ENCODE measurements around the gene GAPDHS.

GAPDHS gene

DNA sequence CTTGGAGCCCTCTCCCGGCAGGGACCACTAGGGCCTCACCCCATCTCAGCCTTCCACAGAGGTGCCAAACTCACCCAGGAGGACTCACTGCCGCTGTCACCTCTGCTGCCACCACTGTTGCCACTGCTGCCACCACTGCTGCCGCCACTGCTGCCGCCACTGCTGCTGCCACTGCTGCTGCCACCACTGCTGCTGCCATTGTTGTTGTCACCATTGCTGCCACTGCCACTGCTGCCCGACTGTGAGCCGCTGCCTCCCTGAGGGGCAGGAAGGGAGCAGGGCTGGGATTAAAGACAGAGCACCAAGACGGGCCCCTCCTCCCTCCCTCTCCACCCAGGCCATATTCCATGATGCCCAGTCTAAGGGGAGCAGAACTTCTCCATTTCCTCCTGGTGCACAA, 21.9 kb upstream of the GAPDHS start:
- DNase-seq = no peak

DNA sequence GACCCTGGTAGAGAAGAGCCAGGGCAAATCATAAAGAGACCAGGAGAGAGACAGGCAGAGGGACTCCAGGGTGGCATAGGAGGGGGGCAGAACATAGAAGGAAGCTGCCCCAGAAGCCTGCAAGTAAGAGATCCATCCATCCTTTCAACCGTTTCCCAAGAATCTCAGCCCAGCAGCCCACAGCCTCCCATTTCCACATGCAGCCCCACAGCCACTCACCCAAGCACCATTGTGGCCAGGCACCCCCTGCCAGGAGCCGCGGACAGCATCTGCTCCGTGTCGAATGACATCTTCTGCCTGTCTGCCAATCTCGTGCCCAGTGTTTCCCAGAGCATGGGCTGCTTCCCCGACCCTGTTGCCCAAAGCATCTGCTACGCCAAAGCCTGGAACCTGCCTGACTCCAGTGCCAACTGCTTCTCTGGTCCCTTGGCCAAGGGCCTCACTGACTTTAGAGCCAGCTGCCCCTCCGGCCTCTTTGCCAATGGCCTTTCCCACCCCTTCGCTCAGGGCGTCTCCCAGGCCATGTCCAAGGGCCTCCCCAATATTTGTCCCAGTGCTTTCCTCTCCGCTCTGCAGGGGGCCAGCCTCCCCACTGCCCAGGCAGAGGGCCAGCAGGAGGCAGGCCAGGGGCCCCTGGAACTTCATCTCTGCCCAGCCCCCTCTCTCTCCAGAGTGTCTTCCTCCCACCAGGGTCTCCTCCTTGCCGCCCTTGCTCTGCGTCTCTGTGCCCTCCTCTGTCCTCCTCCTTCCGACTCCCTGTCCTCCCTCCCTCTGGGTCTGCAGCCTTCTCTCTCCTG, 20.2 kb upstream of the GAPDHS start:
- no peak for DNase-seq

DNA sequence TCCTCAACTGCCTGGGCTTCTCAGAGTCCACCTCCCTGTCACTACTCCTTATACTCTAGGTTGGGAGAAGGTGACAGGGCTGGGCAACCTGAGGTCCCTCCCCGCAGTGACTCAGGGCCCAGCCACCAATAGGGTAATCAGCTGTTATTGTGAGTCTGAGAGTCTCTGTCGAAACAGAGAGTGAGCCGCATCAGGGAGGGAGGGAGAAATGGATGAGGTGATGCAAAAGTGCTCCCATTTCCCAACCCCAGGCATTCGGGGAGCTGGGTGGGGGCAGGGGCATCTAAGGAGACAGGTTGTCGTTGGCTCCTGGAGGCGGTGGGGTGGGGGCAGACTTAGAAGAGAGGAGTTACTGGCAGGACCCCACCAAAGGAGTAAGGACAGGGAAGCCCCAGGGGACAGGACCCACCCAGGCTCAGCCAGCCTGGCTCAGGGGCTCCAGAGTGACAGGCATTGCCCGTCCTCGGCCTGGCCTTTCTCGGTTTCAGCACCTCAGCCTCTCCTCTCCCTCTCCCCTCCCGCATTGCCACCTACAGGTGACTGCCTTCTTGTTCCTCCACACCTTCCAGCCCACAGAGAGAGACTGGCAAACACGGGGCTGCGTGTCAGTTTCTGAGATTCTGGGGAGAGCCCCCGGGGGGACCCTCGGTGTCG, 19.5 kb upstream of the GAPDHS start, which contains the start of gene DMKN:
Gene DMKN, minus strand, starts transcription at position 22 of the 654 bp plus-strand sequence. CDS start 174 bp downstream, outside the sequence.
- DNase-seq = no peak

DNA sequence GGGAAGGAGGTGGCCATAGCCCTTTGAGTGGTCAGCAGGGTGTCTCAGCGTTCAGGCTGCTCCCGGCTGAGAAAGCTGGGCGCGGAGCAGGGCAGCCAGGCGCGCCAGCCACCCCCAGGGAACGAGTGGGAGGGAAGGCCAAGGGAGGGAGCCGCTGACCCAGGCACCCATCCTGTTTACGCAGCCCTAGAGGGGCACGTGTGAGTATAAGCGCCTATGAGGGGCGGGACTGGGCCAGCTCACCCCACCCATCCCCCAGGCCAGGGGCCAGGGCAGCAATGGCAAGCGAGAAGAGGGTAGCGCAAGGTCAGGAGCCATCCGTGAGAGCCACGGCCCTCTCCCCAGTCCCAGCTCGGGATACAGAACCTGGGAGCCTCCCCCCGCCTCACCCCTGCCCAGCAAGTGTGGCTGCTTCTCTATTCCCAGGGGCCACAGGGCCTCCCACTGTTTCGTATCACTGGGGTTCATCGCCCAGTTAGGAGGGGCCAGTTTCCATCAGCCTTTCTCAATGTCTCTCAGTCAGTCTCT, 18.9 kb upstream of the GAPDHS start:
- DNase-seq = no peak

DNA sequence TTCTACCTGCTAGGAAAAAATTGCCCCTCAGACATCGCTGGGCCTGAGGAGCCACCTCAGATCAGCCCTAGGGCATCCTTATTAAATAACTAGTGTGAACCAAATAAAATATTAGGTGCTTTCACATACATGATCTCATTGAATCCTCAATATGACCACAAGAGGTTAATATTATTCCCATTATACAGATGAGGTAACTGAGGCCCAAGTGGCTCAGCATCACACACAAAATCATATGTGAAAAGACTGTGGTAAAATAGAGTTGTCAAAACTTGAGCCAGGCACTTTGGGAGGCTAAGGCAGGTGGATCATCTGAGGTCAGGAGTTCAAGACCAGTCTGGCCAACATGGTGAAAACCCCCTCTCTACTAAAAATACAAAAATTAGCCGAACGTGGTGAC, 16.9 kb upstream of the GAPDHS start:
- DNase-seq = no peak

DNA sequence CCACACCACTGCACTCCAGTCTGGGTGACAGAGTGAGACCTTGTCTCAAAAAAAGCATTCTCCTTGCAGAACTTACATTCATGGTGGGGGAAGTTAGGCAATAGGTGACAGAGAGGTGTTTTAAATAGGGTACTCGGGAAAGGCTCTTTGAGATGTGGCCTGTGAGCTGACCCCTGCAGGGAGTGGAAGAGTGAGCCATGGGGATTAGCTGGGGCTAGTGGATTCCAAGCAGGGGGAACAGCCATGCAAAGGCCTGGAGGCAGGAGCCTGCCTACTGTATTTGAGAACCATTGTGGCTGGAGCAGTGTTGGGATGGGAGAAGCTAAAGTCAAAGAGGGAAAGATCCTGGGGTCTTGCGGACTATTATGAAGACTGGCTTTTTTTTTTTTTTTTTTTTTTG, 15.9 kb upstream of the GAPDHS start:
- DNase-seq = no peak

DNA sequence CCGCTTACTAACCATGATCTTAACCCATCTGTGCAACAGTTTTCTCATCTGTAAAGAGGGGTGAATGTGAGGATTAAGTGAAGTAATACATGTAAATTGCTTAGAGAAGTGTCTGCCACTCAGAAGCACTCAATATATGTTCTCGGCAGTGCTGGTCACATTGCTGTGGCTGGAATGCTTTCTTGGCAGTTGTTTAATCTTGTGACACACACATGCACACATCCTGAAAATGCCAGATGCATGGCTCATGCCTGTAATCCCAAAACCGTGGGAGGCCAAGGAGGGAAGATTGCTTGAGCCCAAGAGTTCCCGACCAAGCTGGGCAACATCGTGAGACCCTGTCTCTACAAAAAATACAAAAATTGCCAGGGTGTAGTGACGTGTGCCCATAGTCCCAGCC, 14.9 kb upstream of the GAPDHS start:
- no peak for DNase-seq

DNA sequence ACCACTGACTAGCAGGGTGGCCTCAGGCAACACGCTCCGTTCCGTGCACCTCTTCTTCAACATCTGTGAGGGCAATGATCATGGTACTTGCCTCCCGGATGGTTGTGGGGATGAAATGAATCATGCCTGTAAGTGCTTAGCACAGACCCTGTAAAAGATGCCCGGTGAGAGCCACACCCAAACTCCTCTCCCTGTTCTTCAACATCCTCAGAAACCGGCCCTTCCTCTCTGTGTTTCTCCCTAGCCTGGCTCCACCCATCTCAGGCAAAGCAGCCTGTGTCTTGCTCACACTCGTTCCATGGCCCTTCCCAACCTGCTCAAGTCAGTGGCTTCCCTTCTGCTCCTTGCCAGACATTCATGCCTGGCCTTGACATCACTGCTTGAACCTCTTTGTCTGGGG, 14.0 kb upstream of the GAPDHS start:
- no peak for DNase-seq

DNA sequence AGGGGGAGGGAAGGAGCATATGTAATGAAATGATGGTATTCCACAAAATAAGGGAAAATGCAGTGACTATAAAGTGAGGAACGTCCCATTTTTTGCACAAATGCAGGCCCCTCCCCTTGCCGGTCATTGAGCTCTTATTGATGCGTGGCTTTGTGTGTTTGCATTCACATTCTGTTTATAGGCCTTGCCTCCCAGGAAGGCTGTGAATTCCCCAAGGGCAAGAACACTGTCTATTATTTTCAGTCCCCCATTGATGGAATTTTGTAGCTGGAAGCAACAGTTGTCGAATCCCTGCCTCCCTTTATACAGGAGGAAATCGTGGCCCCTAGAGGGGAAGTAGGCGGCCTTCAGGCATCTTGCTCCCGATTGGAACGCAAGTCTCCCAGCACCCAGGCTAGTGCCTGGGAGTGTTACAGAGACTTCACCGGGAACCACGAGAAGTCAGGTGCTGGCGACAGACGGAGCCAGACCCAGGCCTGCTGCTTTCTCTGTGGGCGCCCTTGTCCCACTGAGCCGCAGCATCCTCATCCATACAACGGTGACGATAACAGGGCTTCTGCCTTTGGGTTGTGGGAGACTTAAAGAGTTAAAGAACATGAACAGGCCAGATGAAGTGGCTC, 12.0 kb upstream of the GAPDHS start:
- DNase-seq = no peak

DNA sequence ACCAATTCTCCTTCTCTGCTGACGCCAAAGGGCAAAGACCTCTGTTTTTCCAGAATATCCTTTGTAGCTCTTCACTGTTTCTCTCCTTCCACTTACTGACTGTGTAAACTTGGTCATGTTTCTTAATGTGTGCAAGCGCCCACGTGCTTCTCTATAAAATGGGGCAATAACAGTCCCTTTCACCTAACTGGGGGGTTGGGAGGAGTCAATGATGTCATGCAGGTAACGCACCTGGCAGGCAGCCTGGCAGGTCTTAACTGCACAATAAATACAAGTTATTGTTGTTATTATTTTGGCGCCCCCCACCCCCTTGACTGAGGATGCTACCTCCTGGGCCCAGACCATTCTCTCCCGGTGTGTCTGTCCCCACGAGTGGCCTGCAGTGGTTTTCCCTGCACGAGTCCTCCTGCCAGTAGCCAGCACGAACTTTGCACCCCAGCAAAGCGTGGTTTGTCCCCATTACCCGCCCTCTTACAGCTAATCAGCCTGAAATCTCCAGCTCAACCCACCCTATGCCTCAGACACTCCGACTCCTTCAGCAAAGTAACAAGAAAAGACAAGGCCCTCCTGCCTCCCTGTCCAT, 10.4 kb upstream of the GAPDHS start:
- DNase-seq = no peak

DNA sequence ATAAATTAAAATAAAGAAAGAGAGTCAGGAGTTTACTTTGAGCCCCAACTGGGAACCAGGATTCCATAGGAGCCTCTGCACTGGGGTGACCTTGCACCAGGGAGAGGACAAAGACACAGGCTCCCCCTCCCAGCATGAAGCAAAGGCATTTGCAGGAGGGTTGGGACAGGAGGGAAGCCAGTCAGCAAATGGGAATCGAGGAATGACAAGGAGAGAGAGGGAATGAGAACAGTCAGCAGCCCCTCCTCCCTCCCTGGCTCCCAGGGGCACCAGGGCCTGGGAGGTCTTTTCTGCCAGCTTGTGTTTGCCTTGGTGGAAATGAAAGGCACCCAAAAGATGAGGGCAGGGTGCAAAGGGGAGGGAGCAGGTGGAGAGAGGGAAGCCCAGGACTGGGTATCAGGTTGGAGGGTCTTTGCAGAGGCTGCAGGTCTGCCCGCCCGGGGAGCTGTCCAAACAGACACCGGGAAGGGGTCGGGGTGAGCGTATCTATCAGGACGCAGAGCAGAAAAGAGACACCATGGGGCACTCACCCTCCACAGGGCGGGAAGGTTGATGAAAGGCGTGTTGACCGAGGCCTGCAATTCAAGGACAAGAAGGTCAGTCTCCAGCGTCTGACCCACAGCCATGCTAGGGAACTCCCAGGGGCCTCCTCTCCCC, 8.9 kb upstream of the GAPDHS start:
- DNase-seq = no peak

DNA sequence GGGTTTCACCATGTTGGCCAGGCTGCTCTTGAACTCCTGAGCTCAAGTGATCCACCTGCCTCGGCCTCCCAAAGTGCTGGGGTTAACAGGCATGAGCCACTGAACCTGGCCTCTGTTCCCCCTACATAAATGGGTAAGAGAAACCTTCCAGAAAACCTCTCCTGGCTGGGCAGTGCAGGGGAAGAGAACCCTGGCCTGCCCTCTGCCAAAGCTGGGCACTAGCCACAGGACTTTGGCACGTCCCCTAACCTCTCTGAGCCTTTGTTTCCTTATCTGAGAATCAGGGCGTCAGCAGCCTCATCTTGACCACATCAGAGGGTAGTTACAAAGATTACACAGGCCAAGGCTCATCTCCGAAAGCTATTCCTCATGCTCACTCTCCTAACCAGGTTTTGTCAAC, 7.4 kb upstream of the GAPDHS start:
- DNase-seq = no peak

DNA sequence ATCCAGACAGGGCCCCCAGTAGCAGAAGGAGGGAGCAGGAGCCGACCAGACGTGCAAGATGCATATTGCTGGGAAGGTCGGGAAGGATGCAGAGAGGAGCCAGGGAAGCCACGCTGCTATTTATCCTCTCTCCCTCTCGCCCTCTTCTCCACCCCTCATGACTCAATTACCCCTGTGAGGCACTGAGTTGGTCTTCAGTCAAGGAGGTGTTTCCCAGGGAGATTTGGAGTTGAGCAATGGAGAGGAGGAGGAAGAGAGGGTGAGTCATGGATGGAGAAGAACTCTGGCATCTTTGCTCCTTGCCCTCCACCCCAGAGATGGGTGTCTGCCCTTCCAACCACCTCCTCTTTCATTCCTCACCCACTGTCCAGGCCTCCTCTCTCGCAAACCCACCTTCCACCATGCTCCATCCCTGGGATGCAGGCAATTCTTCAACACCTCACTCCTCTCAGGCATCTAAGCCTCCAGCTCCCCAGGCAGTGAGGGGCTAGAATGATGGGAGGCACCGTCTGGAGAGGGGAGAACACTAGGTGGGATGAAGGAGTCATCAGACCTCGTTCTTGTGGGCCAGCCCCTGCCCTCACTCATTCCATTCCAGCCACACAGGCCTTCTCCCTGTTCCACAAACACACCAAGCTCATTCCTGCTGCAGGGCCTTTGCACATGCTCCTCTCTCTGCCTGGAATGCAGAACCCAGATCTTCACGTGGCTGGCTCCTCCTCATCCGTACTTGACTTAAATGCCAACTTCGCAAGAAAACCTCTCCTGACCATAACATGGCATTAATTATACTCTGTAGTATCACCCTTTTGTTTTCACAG, 4.8 kb upstream of the GAPDHS start, which contains the start of gene SBSN:
Gene SBSN, minus strand, starts transcription at position 94 of the 821 bp plus-strand sequence. Its CDS starts 30 bp downstream, at position 64.
- no peak for DNase-seq

DNA sequence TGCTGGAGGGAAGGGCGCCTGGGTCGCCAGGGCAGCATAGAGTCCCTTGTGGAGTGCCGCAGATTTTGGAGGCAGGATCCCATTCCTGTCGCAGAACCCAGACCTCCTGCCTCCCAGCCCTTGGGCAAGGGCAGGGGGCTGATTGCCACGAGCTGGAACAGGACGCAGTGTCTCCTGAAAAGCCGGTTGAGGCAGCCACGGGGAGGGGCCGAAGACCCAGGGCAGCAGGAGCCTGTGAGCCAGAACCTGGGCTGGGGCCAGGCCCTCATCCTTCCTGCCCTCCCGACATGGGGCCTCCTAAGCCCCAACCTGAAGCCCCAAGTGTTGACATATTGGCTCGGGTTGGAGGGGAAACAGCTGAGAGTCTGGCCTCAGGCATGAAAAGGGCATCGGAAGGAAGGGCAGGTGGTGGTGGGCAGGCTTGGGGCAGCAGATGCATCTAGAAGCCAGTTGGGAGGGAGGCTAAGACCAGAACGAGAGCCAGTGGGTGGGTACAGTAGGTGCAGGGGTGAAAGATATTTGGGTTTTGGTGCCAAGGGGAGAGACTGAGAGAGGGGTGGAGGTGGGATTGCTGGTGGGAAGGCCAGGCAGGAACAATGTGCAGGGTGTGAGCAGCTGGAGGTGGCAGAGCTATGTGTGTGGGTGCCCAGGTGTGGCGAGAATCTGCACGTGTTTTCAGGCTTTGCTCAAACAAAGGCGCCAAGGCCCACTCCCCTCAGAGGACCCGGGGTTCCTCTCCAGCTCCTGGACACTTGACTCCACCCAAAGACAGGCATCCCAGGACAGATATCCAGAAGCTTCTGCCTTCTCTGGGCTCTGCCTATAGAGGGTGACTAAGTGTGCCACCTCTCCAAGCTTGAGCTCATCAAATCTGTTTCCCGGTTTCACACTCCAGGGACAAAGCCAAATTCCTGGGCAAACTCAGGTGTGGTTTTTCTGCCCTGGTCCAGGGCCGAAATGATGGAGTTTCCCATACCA, 3.7 kb upstream of the GAPDHS start:
- DNase-seq = no peak

DNA sequence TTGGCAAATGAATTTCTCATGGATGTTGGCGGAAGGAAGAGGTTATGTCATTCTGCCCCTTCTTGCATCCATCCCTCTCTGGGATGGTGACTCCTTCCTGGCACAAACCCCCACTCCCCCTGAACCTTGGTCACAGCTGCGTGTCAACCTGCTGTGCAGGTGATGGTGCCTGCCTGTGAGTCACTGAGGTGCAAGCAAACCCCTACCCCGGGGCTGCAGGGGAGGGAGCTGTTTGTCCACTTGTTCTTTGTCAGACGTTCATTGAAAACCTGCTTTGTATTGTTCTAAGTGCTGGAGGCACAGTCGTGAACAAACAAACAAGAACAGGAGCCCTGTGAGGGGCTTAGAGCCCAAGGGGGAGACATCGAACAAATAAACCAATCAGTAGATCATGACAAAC, 2.0 kb upstream of the GAPDHS start:
- DNase-seq = no peak

DNA sequence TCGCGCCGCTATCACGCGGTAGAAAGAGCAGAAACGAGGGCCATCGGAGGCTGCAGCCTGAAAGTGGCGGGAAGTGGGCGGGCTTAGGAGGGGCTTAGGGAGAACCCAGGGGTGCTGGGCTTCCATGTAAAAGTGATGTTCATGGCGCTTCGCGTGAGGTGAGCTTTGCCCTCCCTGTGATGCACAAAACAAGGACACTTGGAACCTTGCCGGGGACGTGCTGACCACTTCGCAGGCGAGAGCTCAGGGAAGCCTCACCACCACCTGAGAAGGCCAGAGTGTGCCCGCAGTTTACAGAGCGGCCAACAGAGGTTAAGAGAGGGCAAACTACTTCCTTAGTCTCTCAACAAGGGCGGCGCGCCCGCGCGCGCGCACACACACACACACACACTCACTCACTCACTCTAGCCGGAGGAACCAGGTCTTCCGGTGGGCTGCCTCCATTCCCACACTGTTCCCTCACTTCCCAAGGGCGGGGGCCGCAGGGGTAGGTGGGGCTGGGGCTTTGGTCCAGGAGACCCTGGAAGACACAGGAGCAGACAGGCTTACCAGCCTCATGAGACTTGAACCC, 651 bp downstream of the GAPDHS start:
- DNase-seq = peak in 1 of 2 experiments; percentile 26

DNA sequence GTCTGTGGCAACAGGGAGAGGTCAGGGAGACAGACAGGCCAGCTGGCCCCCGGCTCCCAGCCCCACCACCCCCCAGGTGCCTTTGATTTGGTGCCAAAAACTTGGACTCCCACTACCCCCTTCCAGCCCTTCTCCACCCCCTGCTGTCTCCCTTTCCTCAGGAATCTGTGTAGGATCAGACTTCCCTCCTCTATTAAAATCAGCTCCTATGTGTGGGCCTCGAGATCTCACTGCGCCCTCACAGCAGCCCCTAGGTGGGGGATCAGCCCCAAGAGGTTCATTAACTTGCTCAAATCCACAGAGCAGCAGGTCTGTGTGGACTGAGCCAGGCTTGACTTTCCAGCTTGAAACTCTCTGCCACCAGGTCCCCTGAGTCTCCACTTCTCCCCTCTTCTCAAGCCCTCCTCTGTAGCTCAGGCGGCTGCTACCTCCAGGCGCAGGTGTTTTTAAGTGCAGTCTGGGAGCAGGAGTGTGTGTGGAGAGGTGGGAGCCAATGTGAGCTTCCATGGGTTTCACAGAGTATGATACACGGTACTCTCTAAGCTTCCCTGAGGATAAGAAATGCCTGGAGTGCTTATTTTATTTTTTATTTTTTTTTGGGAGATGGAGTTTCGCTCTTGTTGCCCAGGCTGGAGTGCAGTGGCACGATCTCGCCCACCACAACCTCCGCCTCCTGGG, 1.7 kb downstream of the GAPDHS start:
- DNase-seq = no peak

DNA sequence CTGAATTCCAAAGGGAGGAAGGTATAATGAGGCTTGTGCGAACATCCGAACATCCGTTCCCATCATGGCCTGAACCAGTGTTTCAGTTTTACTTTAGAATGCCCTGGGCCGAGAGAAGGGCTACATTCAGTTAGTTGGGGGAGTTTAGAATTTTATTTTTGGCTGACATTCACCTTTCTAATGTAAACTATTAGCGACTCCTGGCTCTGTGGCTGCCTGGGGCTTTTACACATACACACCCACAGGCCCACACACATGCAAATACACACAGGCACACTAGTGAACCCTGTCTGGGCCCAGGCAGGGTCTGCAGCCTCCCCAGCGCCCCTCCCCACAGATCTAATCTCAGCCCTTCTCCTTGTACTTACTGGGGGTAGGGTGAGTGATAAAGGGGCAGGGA, 6.1 kb downstream of the GAPDHS start:
- no peak for DNase-seq

DNA sequence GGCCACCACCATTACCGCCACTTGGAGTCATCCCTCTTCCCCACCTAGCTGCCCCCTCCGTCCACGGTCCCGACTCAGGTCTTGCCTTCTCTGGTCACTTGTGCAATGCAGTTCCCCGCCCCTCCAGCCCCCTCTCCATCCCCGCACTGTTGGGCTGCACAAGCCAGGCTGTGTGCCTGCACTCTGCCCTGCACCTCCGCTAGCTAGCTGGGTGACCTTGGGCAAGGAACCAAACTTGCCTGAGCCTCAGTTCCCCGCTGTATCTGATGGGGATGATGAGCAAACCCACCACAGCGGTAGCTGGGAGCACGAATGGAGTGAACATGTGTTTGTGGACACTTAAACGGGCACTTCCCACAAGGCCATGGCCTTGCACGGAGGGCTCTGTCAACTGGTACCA, 6.6 kb downstream of the GAPDHS start:
- no peak for DNase-seq
